ENCODE results near the gene SPAG8. TPM values are rescaled to one million over a fixed set of nuclear protein-coding genes. Genes with fewer than 3 reads are reported as not detected.

SPAG8 gene
- total RNA-seq, 8 experiments from 2014 or later: 0.31 to 21.9 (median 2.4) TPM

Other genes with a start within 250 kb of the SPAG8 start
- 10 to 100 TPM; 15.9 to 30.6 (median 23.0) TPM for gene TESK1, start 207.0 kb downstream of the SPAG8 start, total RNA-seq
- 1 to 10 TPM in 5 of 8 experiments, under 1 TPM in 3; 0.50 to 3.8 (median 1.3) TPM for gene CD72, start 193.8 kb downstream of the SPAG8 start, total RNA-seq
- under 1 TPM in 3 of 8 experiments, not detected in 5; 0.36 to 0.62 (median 0.46) TPM for gene SIT1, start 161.3 kb downstream of the SPAG8 start, total RNA-seq
- gene RMRP, start 154.2 kb downstream of the SPAG8 start, total RNA-seq: over 10,000 TPM; 12,611 to 65,418 (median 21,607) TPM
- 10 to 100 TPM in 5 of 8 experiments, 1 to 10 TPM in 3; 4.3 to 26.4 (median 18.8) TPM for gene CCDC107, start 154.0 kb downstream of the SPAG8 start, total RNA-seq
- 1 to 10 TPM in 6 of 8 experiments, under 1 TPM in 2; 0.41 to 7.2 (median 3.0) TPM for gene ARHGEF39, start 147.1 kb downstream of the SPAG8 start, total RNA-seq
- 1 to 10 TPM in 1 of 8 experiments, under 1 TPM in 2, not detected in 5; 0.60 to 1.8 (median 0.87) TPM for gene CA9, start 138.3 kb downstream of the SPAG8 start, total RNA-seq
- gene TPM2, start 122.3 kb downstream of the SPAG8 start, total RNA-seq: 100 to 1,000 TPM in 2 of 8 experiments, 10 to 100 TPM in 3, 1 to 10 TPM in 3; 6.1 to 470 (median 68.3) TPM
- 100 to 1,000 TPM in 1 of 8 experiments, 10 to 100 TPM in 6, 1 to 10 TPM in 1; 6.9 to 138 (median 44.6) TPM for gene TLN1, start 80.1 kb downstream of the SPAG8 start, total RNA-seq
- gene CREB3, start 79.6 kb downstream of the SPAG8 start, total RNA-seq: 10 to 100 TPM; 24.7 to 77.7 (median 56.2) TPM
- 100 to 1,000 TPM in 1 of 8 experiments, 10 to 100 TPM in 7; 24.5 to 128 (median 53.7) TPM for gene GBA2, start 63.0 kb downstream of the SPAG8 start, total RNA-seq
- gene RGP1, start 63.0 kb downstream of the SPAG8 start, total RNA-seq: 10 to 100 TPM; 11.0 to 31.0 (median 14.4) TPM
- not detected for gene MSMP, start 58.0 kb downstream of the SPAG8 start, total RNA-seq
- 10 to 100 TPM in 5 of 8 experiments, 1 to 10 TPM in 3; 5.5 to 37.8 (median 14.6) TPM for gene NPR2, start 20.7 kb downstream of the SPAG8 start, total RNA-seq
- gene HINT2, start 2.8 kb upstream of the SPAG8 start, total RNA-seq: 10 to 100 TPM; 30.5 to 62.8 (median 42.9) TPM
- under 1 TPM; 0.07 to 0.76 (median 0.25) TPM for gene FAM221B, start 16.5 kb upstream of the SPAG8 start, total RNA-seq
- 10 to 100 TPM in 5 of 8 experiments, 1 to 10 TPM in 3; 2.4 to 17.0 (median 13.2) TPM for gene TMEM8B, start 17.0 kb upstream of the SPAG8 start, total RNA-seq
- gene OR13J1, start 58.1 kb upstream of the SPAG8 start, total RNA-seq: under 1 TPM in 4 of 8 experiments, not detected in 4; 0.27 to 0.97 (median 0.40) TPM
- 1 to 10 TPM in 4 of 8 experiments, under 1 TPM in 3, not detected in 1; 0.27 to 1.8 (median 1.0) TPM for gene HRCT1, start 93.9 kb upstream of the SPAG8 start, total RNA-seq
- gene SPAAR, start 97.2 kb upstream of the SPAG8 start, total RNA-seq: under 1 TPM in 5 of 8 experiments, not detected in 3; 0.11 to 0.91 (median 0.25) TPM
- 1 to 10 TPM in 1 of 8 experiments, under 1 TPM in 4, not detected in 3; 0.31 to 3.5 (median 0.40) TPM for gene OR2S2, start 145.9 kb upstream of the SPAG8 start, total RNA-seq
- gene RECK, start 224.7 kb upstream of the SPAG8 start, total RNA-seq: 10 to 100 TPM in 4 of 8 experiments, 1 to 10 TPM in 4; 3.9 to 42.2 (median 8.0) TPM